Measurements from ENCODE around the gene EPHB6. TPM values are rescaled to one million over a fixed set of nuclear protein-coding genes. Genes with fewer than 3 reads are reported as not detected.

The EPHB6 gene
- total RNA-seq, 2 experiments from 2014 or later: 5.4 to 5.6 TPM

DNA sequence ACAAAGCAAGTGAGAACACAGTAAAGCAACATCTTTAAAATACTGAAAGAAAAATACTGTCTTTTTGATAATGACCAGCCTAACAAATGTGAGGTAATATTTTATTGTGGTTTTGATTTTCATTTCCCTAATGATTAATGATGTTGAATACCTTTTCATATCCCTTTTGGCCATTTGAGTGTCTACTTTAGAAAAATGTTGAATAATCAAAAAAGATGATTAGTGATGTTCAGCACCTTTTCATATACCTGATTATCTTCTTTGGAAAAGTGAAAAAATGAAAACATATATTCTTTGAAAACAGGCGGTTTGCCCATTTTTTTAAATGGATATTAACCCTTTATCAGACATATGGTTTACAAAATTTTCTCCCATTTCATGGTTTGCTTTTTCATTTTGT, 32.2 kb upstream of the EPHB6 start:
- ChIA-PET CTCF (no interaction called here), POLR2A (no interaction called here)

DNA sequence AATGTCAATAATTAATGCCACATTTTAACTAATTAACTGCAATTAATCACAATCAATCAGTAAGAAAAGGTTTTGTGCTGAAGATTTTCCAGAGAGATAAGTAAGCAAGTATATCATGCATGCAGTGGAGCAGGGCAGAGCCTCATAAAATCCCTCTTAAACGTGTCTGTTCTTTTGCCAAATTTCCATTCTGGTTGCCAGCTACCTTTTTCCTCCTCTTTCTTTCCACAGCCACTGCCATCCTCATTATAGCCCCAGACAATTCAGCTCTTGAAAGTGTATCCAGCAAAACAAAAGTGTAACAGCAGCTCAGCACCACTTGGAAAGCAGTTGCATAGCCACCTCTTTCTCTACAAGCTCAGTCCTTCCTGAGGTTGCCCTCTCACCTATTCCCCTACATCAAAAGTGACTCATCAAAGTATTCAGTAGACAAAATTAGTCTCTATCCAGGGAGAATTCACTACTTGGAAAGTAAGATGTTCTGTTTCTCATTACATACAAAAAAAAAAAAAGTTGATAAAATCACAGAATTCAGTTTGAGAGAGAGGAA, 26.9 kb upstream of the EPHB6 start:
- ChIA-PET POLR2A (no interaction called here), CTCF (no interaction called here)

- POLR2A ChIA-PET: no interaction called here
- CTCF ChIA-PET: no interaction called here
These were observed 22.5 kb upstream of the EPHB6 start for GRCh38 chr7:142832417-142832816.

DNA sequence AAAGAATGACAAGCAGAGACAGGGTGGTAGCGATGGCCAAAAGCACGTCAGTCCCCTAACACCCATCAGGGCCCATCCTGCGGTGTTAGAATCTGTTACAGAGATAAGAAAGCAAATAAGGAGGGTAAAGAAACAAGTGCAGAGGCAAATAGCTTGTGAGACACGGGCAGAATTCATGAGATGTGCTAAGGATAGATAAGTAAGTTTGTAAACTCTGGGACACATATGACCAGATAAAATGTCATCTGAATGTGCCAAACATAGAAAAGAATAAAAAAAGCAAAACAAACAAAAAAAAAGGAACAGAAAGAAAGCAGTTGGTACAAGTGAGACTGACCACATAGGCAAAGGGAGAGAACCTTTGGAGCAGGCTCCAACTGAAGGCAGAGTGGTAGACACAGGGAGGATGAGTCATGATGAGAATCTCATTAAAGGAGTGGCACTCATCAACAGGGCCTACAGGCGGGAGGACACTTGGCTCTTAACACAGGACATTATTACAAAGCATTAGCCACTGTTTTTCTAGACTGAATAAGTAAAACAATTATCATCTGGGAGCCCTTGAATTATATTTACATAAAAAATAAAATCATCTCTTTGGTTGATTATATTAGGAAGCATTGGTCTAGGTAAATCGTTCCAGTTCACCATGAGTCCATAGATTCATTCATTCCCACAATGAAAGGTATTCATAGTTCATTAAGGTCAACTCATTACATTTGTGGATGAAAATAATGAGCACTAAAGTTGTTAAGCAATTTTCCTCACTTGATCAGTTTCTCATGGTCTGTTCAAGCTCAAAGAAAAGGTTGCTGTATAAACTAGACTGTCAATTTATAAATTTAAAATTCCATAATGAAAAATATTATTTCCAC, 21.5 kb upstream of the EPHB6 start:
- ChIA-PET POLR2A (no interaction called here), CTCF (no interaction called here)

DNA sequence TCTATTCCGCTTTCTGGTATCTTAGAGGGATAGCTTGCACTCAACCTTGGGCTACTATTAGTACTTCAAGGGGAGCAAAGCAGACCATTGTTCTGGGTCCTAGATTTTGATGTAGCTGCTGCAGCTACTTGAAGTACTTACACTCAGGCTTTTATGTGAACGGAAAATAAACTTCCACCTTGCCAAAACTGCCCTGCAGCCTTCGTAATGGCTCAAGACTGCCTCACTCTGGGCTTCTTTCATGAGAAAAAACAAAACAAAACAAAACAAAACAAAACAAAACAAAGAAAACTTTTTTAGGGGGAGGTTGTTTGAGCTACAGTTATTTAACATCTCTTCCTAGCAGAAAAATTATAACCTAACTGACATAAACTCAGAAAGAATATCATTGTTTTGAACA, 19.4 kb upstream of the EPHB6 start:
- POLR2A ChIA-PET: no interaction called here

DNA sequence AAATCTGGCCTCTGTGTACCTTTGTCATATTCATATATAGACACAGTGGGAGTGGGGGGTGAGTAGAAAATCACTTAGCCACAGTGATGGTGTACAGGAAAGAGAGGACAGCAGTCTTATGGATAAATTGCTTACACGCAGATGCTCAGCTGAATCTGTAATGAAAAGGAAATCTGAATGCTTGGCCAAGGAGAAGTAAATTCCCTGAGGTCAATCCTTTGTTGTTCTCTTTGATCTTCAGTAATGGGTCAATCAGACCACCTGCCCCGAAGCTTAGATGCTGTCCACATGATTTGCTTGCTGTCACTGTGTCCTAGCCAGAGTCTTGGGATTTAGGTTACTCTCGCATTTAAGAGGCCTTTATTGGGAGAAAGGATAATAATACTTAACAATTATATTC, 18.4 kb upstream of the EPHB6 start:
- ChIA-PET POLR2A (no interaction called here), CTCF (no interaction called here)

More for the DNA sequence above, 19.4 kb upstream of the EPHB6 start:
- CTCF ChIA-PET: no interaction called here

- ChIA-PET POLR2A (no interaction called here), CTCF (no interaction called here)
These were observed 16.2 kb upstream of the EPHB6 start for GRCh38 chr7:142838461-142839213.

- ChIA-PET POLR2A (no interaction called here), CTCF (interaction anchor here (1.3 to 1.7 kb wide), 2 partner anchors 9 to 13 kb away, joined by 3 to 6 read pairs; partner anchors contain the start of gene EPHB6)
These were observed 12.6 kb upstream of the EPHB6 start for GRCh38 chr7:142842251-142842766.

DNA sequence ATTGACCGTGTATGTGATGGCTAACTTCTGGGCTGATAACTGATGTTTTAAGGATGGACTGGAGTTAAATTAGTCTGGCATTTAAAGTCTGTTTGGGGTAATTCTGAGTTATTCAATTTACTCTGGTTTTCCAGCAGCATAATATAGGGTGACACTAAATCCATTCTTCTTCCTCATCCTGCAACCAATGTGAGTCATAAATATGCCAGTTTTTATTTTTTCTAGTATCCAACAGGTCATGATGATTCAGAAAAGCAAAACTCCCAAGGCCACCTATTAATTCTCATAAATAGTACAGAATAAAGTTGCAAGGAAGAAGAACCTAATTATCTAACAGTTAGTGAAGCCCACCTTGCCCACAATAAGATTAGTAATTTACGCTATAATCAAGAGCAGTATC, 7.5 kb upstream of the EPHB6 start:
- ChIA-PET POLR2A (no interaction called here), CTCF (no interaction called here)

DNA sequence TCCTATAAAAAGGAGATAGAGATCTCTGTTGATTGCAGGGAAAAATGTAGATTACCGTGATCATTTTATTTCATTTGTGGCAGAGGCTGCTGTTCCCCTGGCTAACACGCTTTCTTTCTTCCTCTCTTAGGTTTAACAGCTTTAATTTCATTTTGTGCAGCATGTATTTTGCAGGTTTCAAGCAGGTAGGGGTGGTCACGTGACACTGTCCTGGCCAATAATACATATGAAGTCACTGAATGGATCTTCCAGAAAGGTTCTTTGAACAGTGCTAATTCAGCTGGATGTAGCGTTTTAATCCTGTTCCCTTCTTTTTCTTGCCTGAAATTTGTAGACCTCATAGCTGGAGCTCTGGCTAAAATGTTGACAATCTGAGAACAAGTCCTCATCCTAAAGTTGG, 3.6 kb upstream of the EPHB6 start:
- POLR2A ChIA-PET: no interaction called here
- CTCF ChIA-PET: interaction anchor here (0.7 to 1.6 kb wide), 3 partner anchors 10 to 40 kb away, joined by 3 to 6 read pairs (median 3); no protein-coding TSS in a partner anchor

DNA sequence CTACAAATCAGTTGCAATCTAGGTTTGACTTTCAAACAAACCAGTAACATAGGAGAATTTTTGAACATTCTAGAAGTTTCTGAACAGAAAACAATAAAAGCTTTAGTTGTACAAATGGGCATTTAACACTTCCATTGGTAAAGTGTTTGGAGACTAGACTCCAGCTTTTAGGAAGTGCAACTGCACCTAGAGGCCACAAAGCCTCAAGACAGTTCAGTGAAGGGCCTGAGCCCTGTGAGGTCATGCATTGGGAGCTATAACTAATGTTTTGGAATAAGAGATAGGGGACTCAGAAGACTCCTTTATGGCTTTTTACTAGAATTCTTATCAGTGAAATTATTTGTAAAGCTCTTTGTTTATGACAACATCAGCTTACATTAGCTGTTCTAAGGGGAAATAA, 3.0 kb upstream of the EPHB6 start:
- ChIA-PET POLR2A (no interaction called here), CTCF (interaction anchor here (0.7 to 1.6 kb wide), 2 partner anchors 10 to 29 kb away, joined by 3 to 6 read pairs; no protein-coding TSS in a partner anchor)

GRCh38 chr7:142853739-142854371, 1.0 kb upstream of the EPHB6 start:
- ChIA-PET POLR2A (no interaction called here), CTCF (interaction anchor here (0.9 to 2.3 kb wide), 6 partner anchors 8 to 36 kb away, joined by 3 to 7 read pairs (median 4); no protein-coding TSS in a partner anchor)

DNA sequence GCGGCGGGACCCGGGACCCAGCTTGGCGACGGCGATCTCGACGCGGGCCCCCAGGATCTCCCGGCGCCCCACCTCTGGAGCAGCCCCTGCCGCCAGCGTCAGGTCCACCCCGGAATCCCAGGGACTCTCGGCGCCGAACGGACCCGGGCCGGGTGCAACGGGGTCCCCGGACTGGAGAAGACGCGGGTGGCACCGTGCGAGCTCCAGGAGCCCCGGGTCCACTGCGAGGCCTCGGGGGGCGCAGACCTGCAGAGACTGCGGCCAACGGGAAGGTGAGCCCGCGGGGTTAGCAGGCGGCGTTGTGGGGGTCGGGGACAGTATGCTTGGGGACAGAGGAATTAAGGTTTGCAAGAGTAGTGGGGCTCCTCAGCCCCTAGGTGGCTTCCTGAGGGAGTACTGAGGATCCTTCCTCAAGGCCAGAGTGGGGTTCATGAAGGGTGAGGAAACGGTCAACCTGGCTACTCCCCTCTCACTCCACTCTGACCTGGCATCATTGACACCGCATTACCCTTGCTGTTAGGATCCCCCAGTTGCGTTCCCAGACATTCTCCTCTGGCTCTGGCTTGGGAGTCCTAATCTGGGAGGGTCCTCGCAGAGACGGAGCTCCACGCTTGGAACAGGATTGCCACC, 353 bp downstream of the EPHB6 start:
- POLR2A ChIA-PET: no interaction called here
- CTCF ChIA-PET: interaction anchor here (0.8 to 2.3 kb wide), 11 partner anchors 10 to 243 kb away, joined by 3 to 6 read pairs (median 4); no protein-coding TSS in a partner anchor

- POLR2A ChIA-PET: no interaction called here
These were observed 1.1 kb downstream of the EPHB6 start for GRCh38 chr7:142855756-142856564.

GRCh38 chr7:142856565-142857245, 1.8 kb downstream of the EPHB6 start:
- ChIA-PET POLR2A (no interaction called here), CTCF (interaction anchor here (1.7 kb wide), 1 partner anchor 16 kb away, joined by 5 read pairs; no protein-coding TSS in a partner anchor)

More at GRCh38 chr7:142855756-142856564, 1.1 kb downstream of the EPHB6 start:
- CTCF ChIA-PET: interaction anchor here (1.2 to 2.3 kb wide), 5 partner anchors 10 to 147 kb away, joined by 3 to 6 read pairs (median 4); no protein-coding TSS in a partner anchor

- CTCF ChIA-PET: interaction anchor here (0.7 to 1.3 kb wide), 2 partner anchors 46 to 398 kb away, joined by 3 read pairs; no protein-coding TSS in a partner anchor
- POLR2A ChIA-PET: no interaction called here
These were observed 2.7 kb downstream of the EPHB6 start for GRCh38 chr7:142857625-142858024.

DNA sequence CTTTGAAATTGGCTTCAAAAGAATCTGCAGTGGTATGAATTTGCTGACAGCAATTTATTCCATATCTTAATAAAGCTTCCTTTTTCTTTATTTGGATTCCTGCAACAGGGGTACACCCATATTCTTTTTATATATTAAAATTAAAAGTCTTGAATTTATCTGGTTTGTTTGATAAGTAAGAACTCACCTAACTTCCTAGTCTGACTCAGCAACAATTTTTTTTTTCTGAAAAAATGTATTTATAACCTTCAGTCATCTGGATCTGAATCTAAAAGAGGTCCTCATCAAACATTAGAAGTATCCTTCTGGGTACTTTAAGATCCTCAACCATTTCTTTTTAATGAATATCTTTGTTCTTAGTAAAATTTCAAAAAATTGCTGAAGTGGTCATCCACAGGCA, 4.5 kb downstream of the EPHB6 start:
- ChIA-PET POLR2A (no interaction called here), CTCF (no interaction called here)

GRCh38 chr7:142859829-142860228, 5.0 kb downstream of the EPHB6 start:
- POLR2A ChIA-PET: no interaction called here
- CTCF ChIA-PET: no interaction called here
